ENCODE results near the gene TPBG.

The TPBG gene

DNA sequence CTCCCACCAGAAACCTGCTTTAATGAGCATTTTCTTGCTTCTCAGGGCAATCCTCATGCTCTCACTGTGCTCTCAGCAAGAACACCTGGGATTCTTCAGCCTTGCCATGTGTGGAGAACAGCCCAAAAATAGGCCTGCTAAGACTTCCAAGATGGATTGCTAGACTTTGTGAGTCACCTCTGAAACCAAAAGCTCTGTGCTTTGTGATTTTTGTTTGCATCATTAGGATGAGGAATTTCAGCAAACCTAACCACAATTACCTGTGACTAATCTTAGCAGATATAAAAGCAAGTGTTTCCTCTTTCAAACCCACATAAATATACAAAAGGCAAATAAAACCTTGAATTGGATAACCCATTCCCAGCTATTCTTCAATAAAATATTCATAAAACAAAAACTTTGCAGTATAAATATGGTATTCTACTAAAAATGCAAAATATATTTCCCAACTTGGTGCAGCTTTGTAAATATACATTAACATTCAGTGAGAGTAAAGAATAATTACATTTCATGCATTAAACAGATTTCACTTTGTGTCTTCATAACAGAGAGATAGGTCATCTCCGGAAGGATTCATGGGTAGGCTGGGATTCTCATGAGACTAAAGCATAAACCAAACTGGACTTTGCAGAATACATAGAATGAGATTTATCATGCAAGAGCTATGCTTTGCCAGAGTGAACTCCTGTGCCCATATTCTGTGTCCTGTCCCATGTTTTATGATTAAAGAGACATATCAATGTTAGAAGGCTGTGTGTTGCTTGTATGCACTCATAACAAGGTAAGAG, 33.5 kb downstream of the TPBG start:
- TF ChIP-seq, protein P1, sequence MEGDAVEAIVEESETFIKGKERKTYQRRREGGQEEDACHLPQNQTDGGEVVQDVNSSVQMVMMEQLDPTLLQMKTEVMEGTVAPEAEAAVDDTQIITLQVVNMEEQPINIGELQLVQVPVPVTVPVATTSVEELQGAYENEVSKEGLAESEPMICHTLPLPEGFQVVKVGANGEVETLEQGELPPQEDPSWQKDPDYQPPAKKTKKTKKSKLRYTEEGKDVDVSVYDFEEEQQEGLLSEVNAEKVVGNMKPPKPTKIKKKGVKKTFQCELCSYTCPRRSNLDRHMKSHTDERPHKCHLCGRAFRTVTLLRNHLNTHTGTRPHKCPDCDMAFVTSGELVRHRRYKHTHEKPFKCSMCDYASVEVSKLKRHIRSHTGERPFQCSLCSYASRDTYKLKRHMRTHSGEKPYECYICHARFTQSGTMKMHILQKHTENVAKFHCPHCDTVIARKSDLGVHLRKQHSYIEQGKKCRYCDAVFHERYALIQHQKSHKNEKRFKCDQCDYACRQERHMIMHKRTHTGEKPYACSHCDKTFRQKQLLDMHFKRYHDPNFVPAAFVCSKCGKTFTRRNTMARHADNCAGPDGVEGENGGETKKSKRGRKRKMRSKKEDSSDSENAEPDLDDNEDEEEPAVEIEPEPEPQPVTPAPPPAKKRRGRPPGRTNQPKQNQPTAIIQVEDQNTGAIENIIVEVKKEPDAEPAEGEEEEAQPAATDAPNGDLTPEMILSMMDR (IDR thresholded peaks at IDR 0.05; ENCODE audit: low read depth, low read length, missing control alignments): no peak
- no peak overlapping the region for H3K4me3 ChIP-seq (replicated peaks; ENCODE audit: low read depth, low read length)
- DNase-seq (ENCODE audit: extremely low read depth, low read depth): peak; percentile 90

DNA sequence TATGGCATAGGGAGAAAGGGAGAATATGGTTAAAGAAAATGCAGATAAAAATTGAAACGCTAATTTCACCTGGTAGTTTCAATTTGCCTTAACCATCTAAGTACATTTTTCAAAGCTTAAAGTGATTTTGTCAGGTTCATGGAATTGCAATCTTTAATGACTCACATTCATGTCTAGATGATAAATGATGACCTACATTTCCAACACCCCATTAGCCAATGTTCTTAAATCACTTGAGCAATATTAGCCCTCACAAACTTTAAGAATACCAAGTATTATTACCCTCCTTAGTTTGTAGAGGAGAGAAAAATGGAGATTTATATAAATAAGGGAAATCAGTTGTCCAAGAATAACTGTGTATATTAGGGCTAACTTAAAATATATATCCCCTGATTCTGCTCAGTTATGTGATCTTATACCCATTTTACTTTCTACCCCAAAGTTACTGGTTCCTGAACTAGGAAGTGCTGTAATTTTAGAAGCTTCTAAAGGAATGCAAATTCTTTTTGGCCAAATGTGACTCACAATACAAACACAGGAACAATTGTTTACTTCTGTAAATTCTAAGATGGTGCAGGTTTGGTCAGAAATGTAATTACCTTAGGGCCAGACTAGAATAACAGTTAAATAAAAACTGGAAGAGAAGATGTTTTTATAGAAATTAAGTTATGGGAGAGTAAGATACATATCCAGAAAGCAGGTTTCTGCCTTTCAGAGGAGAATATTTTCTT, 34.5 kb downstream of the TPBG start:
- TF ChIP-seq, protein P1 (IDR thresholded peaks at IDR 0.05; ENCODE audit: low read depth, low read length, missing control alignments): no peak
- DNase-seq (ENCODE audit: extremely low read depth, low read depth): no peak
- no peak overlapping the region for H3K4me3 ChIP-seq (replicated peaks; ENCODE audit: low read depth, low read length)

DNA sequence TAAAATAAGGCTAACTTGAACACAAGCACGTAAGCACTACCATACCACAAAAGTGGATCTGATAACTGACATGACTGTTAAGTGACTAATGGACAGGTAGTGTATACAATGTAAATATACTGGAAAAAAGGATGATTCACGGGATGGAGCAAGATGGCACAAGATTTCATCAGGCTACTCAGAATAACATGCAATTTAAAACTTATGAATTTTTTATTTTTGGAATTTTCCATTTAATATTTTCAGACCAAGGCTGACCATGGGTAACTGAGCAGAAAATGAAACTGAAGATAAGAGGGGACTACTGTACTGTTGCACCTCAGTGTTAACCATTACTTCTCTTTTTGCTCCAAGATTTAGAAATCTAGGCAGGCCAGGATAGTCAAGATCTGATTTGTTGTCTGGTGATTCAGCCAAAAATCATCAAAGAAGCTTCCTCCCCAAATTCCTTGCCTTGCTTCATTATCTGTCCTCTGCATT, 45.4 kb downstream of the TPBG start:
- no peak for DNase-seq (ENCODE audit: extremely low read depth, low read depth)
- H3K4me3 ChIP-seq (replicated peaks; ENCODE audit: low read depth, low read length): no peak overlapping the region

GRCh38 chr6:82410151-82410648, 46.6 kb downstream of the TPBG start:
- TF ChIP-seq, protein P1 (IDR thresholded peaks at IDR 0.05; ENCODE audit: low read depth, low read length, missing control alignments): no peak
- no peak for DNase-seq (ENCODE audit: extremely low read depth, low read depth)

More for the DNA sequence above, 45.4 kb downstream of the TPBG start:
- TF ChIP-seq, protein P1 (IDR thresholded peaks at IDR 0.05; ENCODE audit: low read depth, low read length, missing control alignments): no peak

GRCh38 chr6:82413868-82414267, 50.3 kb downstream of the TPBG start:
- TF ChIP-seq, protein P1 (IDR thresholded peaks at IDR 0.05; ENCODE audit: low read depth, low read length, missing control alignments): no peak
- DNase-seq (ENCODE audit: extremely low read depth, low read depth): no peak

More at GRCh38 chr6:82410151-82410648, 46.6 kb downstream of the TPBG start:
- H3K4me3 ChIP-seq (replicated peaks; ENCODE audit: low read depth, low read length): no peak overlapping the region

GRCh38 chr6:82415820-82416219, 52.2 kb downstream of the TPBG start:
- TF ChIP-seq, protein P1 (IDR thresholded peaks at IDR 0.05; ENCODE audit: low read depth, low read length, missing control alignments): no peak
- no peak for DNase-seq (ENCODE audit: extremely low read depth, low read depth)
- no peak overlapping the region for H3K4me3 ChIP-seq (replicated peaks; ENCODE audit: low read depth, low read length)

More at GRCh38 chr6:82413868-82414267, 50.3 kb downstream of the TPBG start:
- no peak overlapping the region for H3K4me3 ChIP-seq (replicated peaks; ENCODE audit: low read depth, low read length)
